Loucy (cell line): ENCODE measurements around the gene B9D2.

Source experiments
- H2AFZ ChIP-seq: fragments of 200-600 bp; sonication (generic); 2 replicates; pipeline ENCODE4 v1.6.0; 2016; ENCODE audit warnings: antibody characterized with exemption, mild to moderate bottlenecking, low read length, moderate library complexity
- H3F3A ChIP-seq: fragments of 200-600 bp; 2 replicates; pipeline ENCODE4 v1.6.0; 2016; ENCODE audit warnings: antibody characterized with exemption, low read depth, mild to moderate bottlenecking
- H3K27me3 ChIP-seq: fragments of 200-600 bp; sonication (generic); 2 replicates; pipeline ENCODE4 v1.6.1; 2014; ENCODE audit warnings: low read length, mild to moderate bottlenecking; ENCODE audit not compliant: insufficient read depth, poor library complexity, severe bottlenecking
- H3K36me3 ChIP-seq: fragments of 200-600 bp; sonication (generic); 2 replicates; pipeline ENCODE4 v1.6.1; 2016; ENCODE audit warnings: low read length; ENCODE audit not compliant: insufficient read depth
- H3K4me1 ChIP-seq: fragments of 200-600 bp; sonication (generic); 2 replicates; pipeline ENCODE4 v1.5.1; 2014; ENCODE audit warnings: low read length, mild to moderate bottlenecking; ENCODE audit not compliant: insufficient read depth, poor library complexity, severe bottlenecking
- H3K4me2 ChIP-seq: fragments of 200-600 bp; sonication (generic); 2 replicates; pipeline ENCODE4 v1.6.0; 2014; ENCODE audit warnings: antibody characterized with exemption, low read length, low read depth, mild to moderate bottlenecking; ENCODE audit not compliant: poor library complexity, severe bottlenecking
- H3K4me3 ChIP-seq: fragments of 200-600 bp; sonication (generic); 2 replicates; pipeline ENCODE4 v1.5.1; 2014; ENCODE audit warnings: low read length, mild to moderate bottlenecking, mixed read lengths; ENCODE audit not compliant: poor library complexity, severe bottlenecking
- H3K79me2 ChIP-seq: fragments of 200-600 bp; sonication (generic); 2 replicates; pipeline ENCODE4 v1.6.1; 2014; ENCODE audit warnings: low read length; ENCODE audit not compliant: insufficient read depth
- H3K9ac ChIP-seq: fragments of 200-600 bp; sonication (generic); 2 replicates; pipeline ENCODE4 v1.6.0; 2014; ENCODE audit warnings: mild to moderate bottlenecking, low read depth, low read length, moderate library complexity; ENCODE audit not compliant: poor library complexity, severe bottlenecking
- H3K9me2 ChIP-seq: fragments of 200-600 bp; sonication (generic); replicated peaks from 2 replicates; pipeline ENCODE4 v1.6.1; 2016; ENCODE audit warnings: low read depth, low read length, mixed read lengths
- H3K9me3 ChIP-seq: fragments of 200-600 bp; sonication (generic); 2 replicates; pipeline ENCODE4 v1.6.1; 2014; ENCODE audit warnings: mild to moderate bottlenecking, antibody characterized with exemption, low read length, low read depth; ENCODE audit not compliant: insufficient read depth
- H4K20me1 ChIP-seq: fragments of 200-600 bp; sonication (generic); 2 replicates; pipeline ENCODE4 v1.6.0; 2014; ENCODE audit warnings: antibody characterized with exemption, low read length, mild to moderate bottlenecking; ENCODE audit not compliant: insufficient read depth, poor library complexity, severe bottlenecking
- CTCF ChIP-seq: fragments of 200-600 bp; sonication (generic); conservative IDR thresholded peaks from 2 replicates; pipeline ENCODE4 v1.5.1; 2014; ENCODE audit warnings: mild to moderate bottlenecking, antibody characterized with exemption, low read length
- EZH2phosphoT487 ChIP-seq: fragments of 200-600 bp; IDR thresholded peaks from 2 replicates; pipeline ENCODE4 v1.6.1; 2018; ENCODE audit warnings: antibody characterized with exemption, mild to moderate bottlenecking, moderate library complexity, borderline replicate concordance

The B9D2 gene

DNA sequence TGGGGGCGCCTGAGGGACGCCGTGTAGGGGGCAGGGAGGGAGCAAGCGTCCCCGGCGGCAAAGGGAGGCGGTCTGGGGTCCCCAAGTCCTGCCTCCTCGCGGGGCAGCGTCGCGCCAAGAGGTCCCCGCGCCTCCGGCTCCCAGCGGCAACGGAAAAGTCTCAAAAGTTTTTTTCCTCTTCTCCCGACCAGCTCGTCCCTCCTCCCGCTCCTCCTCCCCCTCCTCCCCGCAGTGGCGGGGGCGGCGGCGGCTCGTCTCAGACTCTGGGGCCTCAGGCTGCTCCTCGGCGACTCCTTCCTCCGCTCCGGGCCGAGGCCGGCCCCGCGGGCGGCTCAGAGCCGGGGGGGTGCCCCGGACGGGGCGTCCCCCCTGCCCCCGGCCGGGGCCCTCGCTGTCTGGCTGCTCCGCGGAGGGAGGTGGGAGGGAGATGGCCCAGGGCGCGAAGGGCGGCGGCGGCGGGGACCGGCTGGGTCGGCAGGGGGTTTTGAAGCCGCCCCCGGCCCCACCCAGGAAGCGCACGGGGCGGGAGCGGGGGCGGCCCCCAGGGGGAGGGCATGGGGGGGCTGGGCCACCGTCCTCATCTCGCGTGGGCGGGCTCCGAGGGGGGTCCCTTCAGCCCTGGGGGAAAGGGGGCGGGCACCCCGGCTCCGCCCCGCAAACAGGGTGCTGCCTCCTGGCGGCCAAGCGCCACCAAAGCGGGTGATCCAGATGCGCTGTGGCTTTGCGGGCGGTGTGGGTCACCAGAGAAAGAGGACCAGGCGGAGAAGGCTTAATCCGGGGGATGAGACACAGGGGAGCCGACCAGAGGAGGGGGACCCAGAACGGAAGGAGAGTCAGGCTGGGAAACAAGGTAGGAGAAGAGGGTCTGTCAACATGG is 10.2 kb downstream of the B9D2 start, which contains the start of gene TGFB1:
Gene TGFB1 (minus strand): TSS at position 457 of the 877 bp plus-strand sequence. CDS start 878 bp downstream, outside the sequence.
- H3K9ac ChIP-seq = peak within 1 kb of the TSS; percentile 92
- H3K27me3 ChIP-seq = no peaks in the 10 kb centered on the region
- no peaks in the 10 kb centered on the region; the same call in 1 of the 2 replicates for H3F3A ChIP-seq
- H3K9me2 ChIP-seq = no peaks in the 10 kb centered on the region
- H3K4me2 ChIP-seq = peak within 1 kb of the TSS; percentile 100
- H3K9me3 ChIP-seq = no peaks in the 10 kb centered on the region
- H2AFZ ChIP-seq = peak within 1 kb of the TSS; percentile 64
- TF ChIP-seq CTCF (peak; percentile 83), EZH2phosphoT487 (no peak)
- peaks cover 35% of the 10 kb centered on the region for H4K20me1 ChIP-seq
- peaks cover 58% of the 10 kb centered on the region for H3K79me2 ChIP-seq
- H3K4me1 ChIP-seq = peaks cover 51% of the 10 kb centered on the region
- H3K36me3 ChIP-seq = no peaks in the 10 kb centered on the region
- peak within 1 kb of the TSS; percentile 92 for H3K4me3 ChIP-seq

DNA sequence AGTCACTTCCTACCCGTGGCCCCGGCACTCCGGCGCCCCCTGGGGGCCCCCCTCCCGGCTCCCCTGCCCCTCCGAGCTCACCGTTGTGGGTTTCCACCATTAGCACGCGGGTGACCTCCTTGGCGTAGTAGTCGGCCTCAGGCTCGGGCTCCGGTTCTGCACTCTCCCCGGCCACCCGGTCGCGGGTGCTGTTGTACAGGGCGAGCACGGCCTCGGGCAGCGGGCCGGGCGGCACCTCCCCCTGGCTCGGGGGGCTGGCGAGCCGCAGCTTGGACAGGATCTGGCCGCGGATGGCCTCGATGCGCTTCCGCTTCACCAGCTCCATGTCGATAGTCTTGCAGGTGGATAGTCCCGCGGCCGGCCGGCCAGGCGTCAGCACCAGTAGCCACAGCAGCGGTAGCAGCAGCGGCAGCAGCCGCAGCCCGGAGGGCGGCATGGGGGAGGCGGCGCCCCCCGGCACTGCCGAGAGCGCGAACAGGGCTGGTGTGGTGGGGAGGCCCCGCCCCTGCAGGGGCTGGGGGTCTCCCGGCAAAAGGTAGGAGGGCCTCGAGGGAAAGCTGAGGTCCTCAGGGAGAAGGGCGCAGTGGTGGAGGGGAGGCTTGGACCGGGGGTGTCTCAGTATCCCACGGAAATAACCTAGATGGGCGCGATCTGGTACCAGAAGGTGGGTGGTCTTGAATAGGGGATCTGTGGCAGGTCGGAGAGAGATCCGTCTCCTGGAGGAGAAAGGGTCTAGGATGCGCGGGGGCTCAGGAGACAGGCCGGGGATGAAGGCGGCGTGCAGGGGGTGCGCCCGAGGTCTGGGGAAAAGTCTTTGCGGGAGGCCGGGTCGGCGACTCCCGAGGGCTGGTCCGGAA is 11.1 kb downstream of the B9D2 start:
- H3K79me2 ChIP-seq = peaks cover 65% of the 10 kb centered on the region
- H3K36me3 ChIP-seq = peaks cover 4% of the 10 kb centered on the region; the same call in 1 of the 2 replicates
- peak overlapping the region; percentile 92 for H3K4me3 ChIP-seq
- H3K9ac ChIP-seq = peak overlapping the region; percentile 92
- TF ChIP-seq EZH2phosphoT487 (no peak), CTCF (peak; percentile 75)
- no peaks in the 10 kb centered on the region for H3K9me2 ChIP-seq
- no peaks in the 10 kb centered on the region; the same call in 1 of the 2 replicates for H3F3A ChIP-seq
- H4K20me1 ChIP-seq = peaks cover 35% of the 10 kb centered on the region
- no peaks in the 10 kb centered on the region for H3K27me3 ChIP-seq
- H3K9me3 ChIP-seq = no peaks in the 10 kb centered on the region
- peaks cover 43% of the 10 kb centered on the region for H3K4me1 ChIP-seq
- H2AFZ ChIP-seq = peak overlapping the region; percentile 64
- H3K4me2 ChIP-seq = peak overlapping the region; percentile 100

DNA sequence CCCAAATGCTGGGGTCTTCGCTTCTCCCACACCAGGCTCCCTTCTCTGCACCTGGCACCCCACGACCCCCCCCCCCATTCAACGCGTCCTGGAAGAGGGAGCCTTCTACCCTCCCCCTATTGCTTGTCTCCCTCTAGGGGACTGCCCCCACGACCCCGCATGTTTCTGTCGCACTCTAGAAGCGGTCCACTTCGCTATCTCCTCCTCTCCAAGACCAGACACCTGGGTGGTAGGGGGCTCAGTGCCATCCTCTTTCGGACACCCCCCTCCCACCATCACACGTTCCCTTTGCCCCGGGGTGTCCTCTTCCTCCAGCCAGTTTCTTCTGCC is 11.7 kb downstream of the B9D2 start:
- Histone ChIP-seq H3K9ac (peak overlapping the region; percentile 92), H3K27me3 (no peaks in the 10 kb centered on the region), H4K20me1 (peaks cover 35% of the 10 kb centered on the region), H3K9me3 (no peaks in the 10 kb centered on the region), H3F3A (no peaks in the 10 kb centered on the region; the same call in 1 of the 2 replicates), H3K79me2 (peaks cover 66% of the 10 kb centered on the region), H3K4me2 (peak overlapping the region; percentile 100), H3K9me2 (no peaks in the 10 kb centered on the region), H2AFZ (peak overlapping the region; percentile 64; the same call in 1 of the 2 replicates), H3K4me1 (peaks cover 42% of the 10 kb centered on the region), H3K36me3 (peaks cover 4% of the 10 kb centered on the region; the same call in 1 of the 2 replicates), H3K4me3 (peak overlapping the region; percentile 92)
- TF ChIP-seq CTCF (no peak), EZH2phosphoT487 (no peak)
